GM19035 (cell line): ENCODE data around the gene VKORC1.

ENCODE experiments used
- ATAC-seq: cut with Tn5 transposase; IDR thresholded peaks from one replicate; pipeline ENCODE4 v1.9.1; 2021; ENCODE audit not compliant: unreplicated experiment

Gene VKORC1

DNA sequence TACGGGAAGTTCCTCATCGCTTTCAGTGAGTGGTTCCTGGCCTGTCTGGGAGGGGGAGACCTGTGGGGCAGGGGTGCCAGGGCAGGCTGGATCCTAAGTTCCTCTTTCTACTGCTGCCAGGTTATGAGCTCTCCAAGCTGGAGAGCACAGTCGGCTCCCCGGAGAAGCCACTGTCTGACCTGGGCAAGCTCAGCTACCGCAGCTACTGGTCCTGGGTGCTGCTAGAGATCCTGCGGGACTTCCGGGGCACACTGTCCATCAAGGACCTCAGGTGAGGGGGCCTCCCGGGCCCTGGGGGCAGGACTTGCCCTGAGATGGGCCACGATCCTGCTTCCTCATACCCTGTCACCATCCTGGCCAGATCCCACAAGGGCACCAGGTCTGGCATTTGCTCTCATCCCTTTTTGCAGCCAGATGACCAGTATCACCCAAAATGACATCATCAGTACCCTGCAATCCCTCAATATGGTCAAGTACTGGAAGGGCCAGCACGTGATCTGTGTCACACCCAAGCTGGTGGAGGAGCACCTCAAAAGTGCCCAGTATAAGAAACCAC lies 35.8 kb upstream of the VKORC1 start:
- ATAC-seq = no peak

- no peak for ATAC-seq
Observed at GRCh38 chr16:31129568-31130335, 35.2 kb upstream of the VKORC1 start.

- ATAC-seq = no peak
Observed at GRCh38 chr16:31128711-31129567, 34.3 kb upstream of the VKORC1 start.

- ATAC-seq = no peak
Observed at GRCh38 chr16:31127182-31127581, 32.6 kb upstream of the VKORC1 start.

DNA sequence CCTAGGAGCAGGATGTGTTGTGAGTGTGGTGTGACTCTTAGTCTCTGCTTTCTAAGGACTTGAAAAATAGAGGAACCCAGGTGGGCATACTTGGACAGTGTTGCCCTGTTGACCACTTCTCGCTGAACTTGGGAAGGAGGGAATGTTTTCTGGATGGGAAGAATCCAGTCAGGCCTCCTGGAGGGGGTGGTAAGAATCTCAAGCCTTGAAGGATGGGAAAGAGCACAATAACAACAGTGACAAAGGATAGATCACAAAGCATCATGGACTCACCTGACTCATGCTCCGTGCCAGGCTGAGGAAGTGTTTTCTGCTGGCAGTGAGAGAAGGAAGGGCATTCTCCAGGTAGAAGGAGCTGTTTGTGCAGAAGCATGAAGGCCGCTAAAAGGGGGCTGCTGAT lies 31.2 kb upstream of the VKORC1 start:
- ATAC-seq = no peak

DNA sequence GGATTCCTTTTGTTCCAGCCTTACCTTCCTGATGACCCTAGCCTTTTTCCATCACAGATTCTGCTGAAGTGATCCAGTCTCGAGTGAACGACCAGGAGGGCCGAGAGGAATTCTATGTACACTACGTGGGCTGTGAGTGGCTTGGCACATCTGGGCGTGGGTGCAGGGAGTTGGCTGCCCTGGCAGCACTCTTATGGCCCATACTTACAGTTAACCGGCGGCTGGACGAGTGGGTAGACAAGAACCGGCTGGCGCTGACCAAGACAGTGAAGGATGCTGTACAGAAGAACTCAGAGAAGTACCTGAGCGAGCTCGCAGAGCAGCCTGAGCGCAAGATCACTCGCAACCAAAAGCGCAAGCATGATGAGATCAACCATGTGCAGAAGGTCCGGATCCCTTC lies 25.5 kb upstream of the VKORC1 start:
- no peak for ATAC-seq

- ATAC-seq = no peak
Observed at GRCh38 chr16:31118223-31119155, 23.9 kb upstream of the VKORC1 start.

DNA sequence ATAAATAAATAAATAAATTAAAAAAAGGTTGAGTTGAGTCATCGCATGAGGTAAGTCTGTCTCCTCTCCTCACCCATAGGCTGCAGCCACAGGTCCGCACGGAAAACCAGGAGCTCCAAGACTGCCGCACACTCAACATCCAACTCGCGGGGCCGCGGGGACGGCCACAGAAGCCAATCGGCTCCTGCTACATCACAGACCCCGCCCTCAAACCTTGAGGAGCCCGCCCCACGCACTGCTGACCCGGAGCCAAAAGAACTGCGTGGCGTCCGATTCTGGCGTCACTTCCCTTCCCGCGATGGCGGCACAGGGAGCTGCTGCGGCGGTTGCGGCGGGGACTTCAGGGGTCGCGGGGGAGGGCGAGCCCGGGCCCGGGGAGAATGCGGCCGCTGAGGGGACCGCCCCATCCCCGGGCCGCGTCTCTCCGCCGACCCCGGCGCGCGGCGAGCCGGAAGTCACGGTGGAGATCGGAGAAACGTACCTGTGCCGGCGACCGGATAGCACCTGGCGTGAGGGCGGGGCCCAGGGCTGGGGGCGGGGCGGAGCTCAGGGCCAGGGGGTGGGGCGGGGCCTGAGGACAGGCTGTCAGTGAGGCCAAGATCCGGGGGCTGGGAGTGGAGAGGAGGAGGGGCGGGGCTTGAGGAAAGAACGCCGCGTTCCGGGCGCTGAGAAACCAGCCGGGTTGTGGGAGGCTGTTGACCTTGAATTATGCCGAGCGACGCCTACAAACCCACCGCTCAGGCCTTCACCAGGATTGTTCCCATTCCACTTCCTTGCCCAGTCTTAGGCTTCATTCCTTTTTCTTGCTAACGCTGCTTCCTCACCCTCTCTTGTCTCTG lies 23.0 kb upstream of the VKORC1 start, which contains the start of gene KAT8:
Gene KAT8 (plus strand): TSS at position 281 of the 839 bp plus-strand sequence. CDS start 18 bp downstream, at position 299.
- ATAC-seq = peak; percentile 93

DNA sequence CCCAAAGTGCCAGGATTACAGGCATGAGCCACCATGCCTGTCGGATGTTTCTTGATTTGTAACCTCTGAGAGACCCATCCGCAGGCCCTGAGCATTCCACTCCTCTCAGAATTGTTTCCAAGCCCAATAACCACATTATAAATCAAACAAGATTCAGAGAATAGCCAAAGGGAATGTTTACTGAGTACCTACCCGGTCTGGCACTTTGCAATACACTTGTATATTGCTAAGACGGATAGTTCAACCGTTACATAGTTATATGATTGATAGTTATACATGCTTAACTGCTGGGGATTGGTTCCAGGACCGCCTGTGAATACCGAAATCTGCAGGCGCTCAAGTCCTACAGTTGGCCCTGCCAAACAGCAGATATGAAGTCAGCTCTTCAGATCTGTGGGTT lies 19.9 kb upstream of the VKORC1 start:
- ATAC-seq = no peak

GRCh38 chr16:31113121-31114120 lies 18.8 kb upstream of the VKORC1 start:
- no peak for ATAC-seq

DNA sequence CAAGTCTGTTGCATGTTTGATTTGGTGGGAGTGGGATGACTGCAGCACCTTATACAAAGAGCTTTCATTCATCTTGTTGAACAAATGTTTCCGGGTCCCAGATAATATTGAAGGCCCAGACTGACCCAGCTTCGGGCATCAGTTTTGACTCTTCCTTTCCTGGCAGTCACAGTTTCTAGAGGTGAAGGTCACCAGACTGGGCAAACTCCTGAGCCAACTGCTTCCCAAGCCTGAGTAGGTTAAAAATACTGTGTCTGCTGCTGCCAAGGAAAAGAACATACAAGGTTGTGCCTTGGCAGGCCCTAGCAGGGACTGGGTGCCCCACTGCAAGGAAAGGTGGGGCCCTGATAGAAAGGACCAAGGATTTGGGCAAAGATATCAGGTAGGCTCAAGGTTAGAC lies 18.1 kb upstream of the VKORC1 start:
- no peak for ATAC-seq

DNA sequence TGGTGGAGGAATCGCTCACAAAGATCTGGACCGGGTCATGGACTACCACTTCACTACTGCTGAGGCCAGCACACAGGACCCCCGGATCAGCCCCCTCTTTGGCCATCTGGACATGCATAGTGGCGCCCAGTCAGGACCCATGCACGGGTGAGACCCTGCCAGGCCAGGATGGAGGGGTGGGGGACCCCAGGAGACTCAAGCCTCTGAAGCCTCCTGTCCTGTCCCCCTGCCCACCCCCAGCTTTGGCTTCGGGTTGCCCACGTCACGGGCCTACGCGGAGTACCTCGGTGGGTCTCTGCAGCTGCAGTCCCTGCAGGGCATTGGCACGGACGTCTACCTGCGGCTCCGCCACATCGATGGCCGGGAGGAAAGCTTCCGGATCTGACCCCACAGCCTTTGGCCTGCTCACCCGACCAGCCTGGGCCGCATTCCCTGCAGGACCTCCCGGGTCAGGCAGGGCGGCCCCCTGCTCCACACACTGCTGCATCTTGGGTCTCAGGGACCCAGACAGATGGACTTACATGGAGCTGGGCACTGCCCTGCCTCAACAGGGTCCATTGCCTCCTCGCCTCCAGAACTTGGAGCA lies 17.4 kb upstream of the VKORC1 start:
- ATAC-seq = no peak

- no peak for ATAC-seq
Observed at GRCh38 chr16:31110106-31111034, 15.8 kb upstream of the VKORC1 start.

DNA sequence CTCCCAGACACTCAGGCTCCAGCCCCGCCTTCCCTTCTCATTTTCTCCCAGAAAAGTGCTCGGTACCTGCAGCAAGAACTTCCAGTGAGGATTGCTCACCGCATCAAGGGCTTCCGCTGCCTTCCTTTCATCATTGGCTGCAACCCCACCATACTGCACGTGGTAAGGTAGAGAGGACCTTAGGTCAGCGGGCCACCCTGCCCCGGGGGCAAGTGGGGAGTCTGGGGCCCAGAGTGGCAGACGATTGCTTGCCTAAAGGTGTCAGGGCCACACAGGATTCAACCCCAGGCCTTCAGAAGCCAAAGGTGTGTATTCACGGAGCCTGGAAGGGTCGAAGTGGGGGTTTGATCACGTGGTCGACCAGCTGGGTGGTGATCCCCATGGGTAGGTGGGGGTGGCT lies 15.0 kb upstream of the VKORC1 start:
- no peak for ATAC-seq

DNA sequence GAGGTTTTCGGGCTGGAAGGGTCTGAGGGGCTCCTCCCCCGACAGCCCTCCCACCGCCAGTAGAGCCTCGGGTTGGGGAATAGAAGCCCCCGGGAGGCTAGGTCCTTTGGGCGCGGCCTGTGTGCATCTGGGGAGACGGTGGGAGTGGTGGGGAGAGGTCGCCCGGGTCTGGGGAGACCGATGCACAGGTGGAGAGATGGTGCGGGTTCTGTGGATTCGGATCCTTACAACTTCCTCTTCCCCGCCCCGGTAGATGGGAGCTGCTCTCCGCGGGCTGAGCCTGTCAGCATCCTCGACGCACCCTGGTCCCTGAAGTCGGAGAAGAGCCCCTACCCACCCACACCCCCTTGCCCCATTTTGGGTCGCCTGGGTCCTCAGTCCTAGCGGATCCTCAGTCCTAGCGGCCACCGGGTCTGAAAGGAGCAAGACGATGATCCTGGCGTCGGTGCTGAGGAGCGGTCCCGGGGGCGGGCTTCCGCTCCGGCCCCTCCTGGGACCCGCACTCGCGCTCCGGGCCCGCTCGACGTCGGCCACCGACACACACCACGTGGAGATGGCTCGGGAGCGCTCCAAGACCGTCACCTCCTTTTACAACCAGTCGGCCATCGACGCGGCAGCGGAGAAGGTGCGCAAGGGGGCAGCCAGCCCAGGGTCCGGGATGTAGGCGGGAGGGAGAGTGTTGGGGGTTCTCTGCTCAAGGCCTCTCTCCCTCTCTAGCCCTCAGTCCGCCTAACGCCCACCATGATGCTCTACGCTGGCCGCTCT lies 14.4 kb upstream of the VKORC1 start:
- peak; percentile 2 for ATAC-seq

DNA sequence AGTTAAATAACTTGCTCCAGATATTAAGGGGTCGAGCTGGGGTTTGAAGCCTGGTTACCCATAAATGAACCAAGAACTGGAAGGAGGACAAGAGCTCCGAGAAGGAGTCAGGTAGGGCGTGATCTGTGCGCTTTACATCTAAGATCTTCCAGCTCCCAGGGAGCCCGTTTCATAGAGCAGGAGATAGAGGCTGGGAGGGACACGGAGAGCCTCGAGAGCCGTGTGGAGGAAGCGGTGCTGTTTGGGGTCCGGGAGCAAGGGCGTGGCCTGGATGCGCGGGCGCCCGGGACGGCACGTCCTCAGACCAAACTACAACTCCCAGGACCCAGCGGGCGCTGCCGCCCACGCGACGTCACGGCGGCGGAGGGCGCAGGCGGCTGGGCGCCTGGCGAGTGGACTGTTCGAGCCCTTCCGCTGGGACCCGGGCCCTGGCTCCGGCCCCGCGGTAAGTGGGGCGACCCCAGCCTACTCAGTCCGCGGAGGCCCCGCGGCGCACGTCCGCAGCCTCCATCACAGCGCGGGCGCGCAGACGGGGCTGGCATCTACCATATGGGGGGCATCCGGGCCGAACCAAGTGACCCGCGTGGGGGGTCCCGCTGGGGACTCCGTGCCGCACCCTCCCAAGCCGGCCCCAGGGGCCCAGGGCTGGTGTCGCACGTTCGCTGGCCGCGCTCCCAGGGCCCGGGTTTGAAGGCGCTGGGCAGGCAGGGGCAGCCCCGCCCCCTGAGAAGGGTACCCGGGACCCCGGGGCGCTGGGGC lies 13.6 kb upstream of the VKORC1 start, which contains the start of gene BCKDK:
Gene BCKDK (plus strand): TSS at position 352 of the 759 bp plus-strand sequence. CDS start 838 bp downstream, outside the sequence.
- ATAC-seq = peak; percentile 83
